Kidney epithelial cell (primary cell): ENCODE results near the gene SRRM4. TPM values are rescaled to one million over a fixed set of nuclear protein-coding genes. Genes with fewer than 3 reads are reported as not detected.
"Not testable (repeated sequence)": the region's sequence is repeated elsewhere in the genome, so short reads cannot be mapped to it uniquely, and the experiment has no call there.

Experiments used
- DNase-seq: peaks from one replicate; pipeline ENCODE4 v3.0.0-alpha.2; 2010; ENCODE audit warnings: low read depth
- H3K27me3 ChIP-seq: 2 replicates; pipeline ENCODE4 v1.6.0; 2011; ENCODE audit warnings: low read length; ENCODE audit not compliant: control insufficient read depth, insufficient read depth
- H3K36me3 ChIP-seq: 2 replicates; pipeline ENCODE4 v1.5.1; 2011; ENCODE audit warnings: low read length; ENCODE audit not compliant: control insufficient read depth, insufficient read depth
- H3K4me3 ChIP-seq: 2 replicates; pipeline ENCODE4 v1.5.1; 2011; ENCODE audit warnings: low read depth, mild to moderate bottlenecking, control low read depth, low read length
- CTCF ChIP-seq: IDR thresholded peaks from 2 replicates; pipeline ENCODE4 v1.5.1; 2011; ENCODE audit warnings: mild to moderate bottlenecking, moderate library complexity, low read length, control low read depth, inconsistent platforms; ENCODE audit not compliant: insufficient read depth, poor library complexity, severe bottlenecking
- total RNA-seq: library from RNA; depleted of rRNA; stranded (reverse); fragments of >200 nt; gene quantifications from 2 replicates; pipeline ENCODE4 v1.2.3, GENCODE V29; 2015

SRRM4 gene
- total RNA-seq, 1 donor from 2014 or later, result 0.42 TPM

- Histone ChIP-seq H3K4me3 (no peak overlapping the region), H3K36me3 (no peaks in the 10 kb centered on the region), H3K27me3 (no peaks in the 10 kb centered on the region)
- no peak for TF ChIP-seq CTCF
- no peak for DNase-seq
Observed at GRCh38 chr12:119005085-119005484, 23.7 kb downstream of the SRRM4 start.

- H3K4me3 ChIP-seq, result no peak overlapping the region
- H3K27me3 ChIP-seq, result no peaks in the 10 kb centered on the region
- TF ChIP-seq CTCF, result no peak
- no peaks in the 10 kb centered on the region for H3K36me3 ChIP-seq
- DNase-seq, result no peak
Observed at GRCh38 chr12:119005913-119006312, 24.6 kb downstream of the SRRM4 start.

- TF ChIP-seq CTCF, result no peak
- H3K27me3 ChIP-seq, result no peaks in the 10 kb centered on the region
- no peak for DNase-seq
- no peak overlapping the region for H3K4me3 ChIP-seq
- H3K36me3 ChIP-seq, result no peaks in the 10 kb centered on the region
Observed at GRCh38 chr12:119006746-119007145, 25.4 kb downstream of the SRRM4 start.

- H3K4me3 ChIP-seq, H3K27me3 ChIP-seq, DNase-seq, H3K36me3 ChIP-seq: not testable (repeated sequence)
Observed at GRCh38 chr12:119008273-119008672, 26.9 kb downstream of the SRRM4 start.

GRCh38 chr12:119008691-119009221 lies 27.4 kb downstream of the SRRM4 start:
- no peak for TF ChIP-seq CTCF
- no peak for DNase-seq
- H3K27me3 ChIP-seq, result no peaks in the 10 kb centered on the region
- H3K36me3 ChIP-seq, result no peaks in the 10 kb centered on the region
- H3K4me3 ChIP-seq, result no peak overlapping the region

- H3K36me3 ChIP-seq, result no peaks in the 10 kb centered on the region
- no peak for DNase-seq
Observed at GRCh38 chr12:119011231-119011630, 29.9 kb downstream of the SRRM4 start.

More at GRCh38 chr12:119011231-119011630, 29.9 kb downstream of the SRRM4 start:
- Histone ChIP-seq H3K27me3 (no peaks in the 10 kb centered on the region), H3K4me3 (no peak overlapping the region)
- no peak for TF ChIP-seq CTCF
